Stimulated activated memory B cell treated with anti-CD40 and anti-IgM and Interleukin-4, amounts not matched to agents 10 μg/mL and 1 μg/mL and 100 μg/mL, for 72 hours (primary cell): ENCODE data around the gene WDR90.
A peak's percentile ranks its signal among the peaks of the same experiment; 100 is the strongest.

ENCODE experiments used
- ATAC-seq: fragments of 150-1000 bp; cut with Tn5 transposase; 2 replicates; pipeline ENCODE4 v1.10.0; 2021
- H3K27ac Mint-ChIP-seq: one replicate; pipeline ENCODE4 v1.8.0; 2022; ENCODE audit warnings: mild to moderate bottlenecking, mixed read lengths
- H3K27me3 Mint-ChIP-seq: one replicate; pipeline ENCODE4 v1.8.0; 2022; ENCODE audit warnings: mixed read lengths
- H3K36me3 Mint-ChIP-seq: one replicate; pipeline ENCODE4 v1.8.0; 2022; ENCODE audit warnings: mixed read lengths
- H3K4me1 Mint-ChIP-seq: one replicate; pipeline ENCODE4 v1.8.0; 2022; ENCODE audit warnings: mixed read lengths
- H3K4me3 Mint-ChIP-seq: one replicate; pipeline ENCODE4 v1.8.0; 2022; ENCODE audit warnings: mild to moderate bottlenecking, moderate library complexity, mixed read lengths
- H3K9me3 Mint-ChIP-seq: one replicate; pipeline ENCODE4 v1.8.0; 2022; ENCODE audit warnings: mixed read lengths

Gene WDR90

DNA sequence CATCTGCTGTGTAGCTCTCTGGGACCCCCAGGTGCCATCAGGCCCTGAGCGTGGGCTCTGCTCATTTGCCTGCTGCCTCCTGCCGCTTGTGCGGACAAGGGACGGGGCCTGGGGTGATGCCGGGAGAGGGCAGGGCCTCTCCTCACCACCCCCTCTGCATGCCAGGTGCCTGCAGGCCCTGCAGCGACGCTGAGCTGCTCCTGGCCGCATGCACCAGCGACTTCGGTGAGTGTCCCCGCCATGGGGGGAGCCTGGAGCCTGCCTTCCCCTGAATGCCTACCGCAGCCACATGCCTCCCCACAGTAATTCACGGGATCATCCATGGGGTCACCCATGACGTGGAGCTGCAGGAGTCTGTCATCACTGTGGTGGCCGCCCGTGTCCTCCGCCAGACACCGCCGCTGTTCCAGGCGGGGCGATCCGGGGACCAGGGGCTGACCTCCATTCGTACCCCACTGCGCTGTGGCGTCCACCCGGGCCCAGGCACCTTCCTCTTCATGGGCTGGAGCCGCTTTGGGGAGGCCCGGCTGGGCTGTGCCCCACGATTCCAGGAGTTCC lies 67.7 kb downstream of the WDR90 start:
- peaks cover 20% of the 10 kb centered on the region for H3K27me3 Mint-ChIP-seq
- peak overlapping the region; percentile 54 for H3K4me3 Mint-ChIP-seq
- no peak for ATAC-seq
- H3K27ac Mint-ChIP-seq: no peak overlapping the region
- H3K4me1 Mint-ChIP-seq: peaks cover 36% of the 10 kb centered on the region
- H3K36me3 Mint-ChIP-seq: no peaks in the 10 kb centered on the region
- H3K9me3 Mint-ChIP-seq: no peaks in the 10 kb centered on the region
